HG03457 (cell line): ENCODE data around the gene SUGCT.
"Not testable (repeated sequence)": the region's sequence is repeated elsewhere in the genome, so short reads cannot be mapped to it uniquely, and the experiment has no call there.

ENCODE experiments used
- ATAC-seq: cut with Tn5 transposase; IDR thresholded peaks from one replicate; pipeline ENCODE4 v1.9.1; 2021; ENCODE audit warnings: moderate number of reproducible peaks; ENCODE audit not compliant: unreplicated experiment

The SUGCT gene

GRCh38 chr7:40199076-40199802 is 64.4 kb downstream of the SUGCT start:
- ATAC-seq = no peak

GRCh38 chr7:40200791-40201190 is 66.0 kb downstream of the SUGCT start:
- no peak for ATAC-seq

GRCh38 chr7:40202851-40203250 is 68.0 kb downstream of the SUGCT start:
- ATAC-seq = no peak

- no peak for ATAC-seq
These were observed 69.8 kb downstream of the SUGCT start for GRCh38 chr7:40204581-40204980.

GRCh38 chr7:40205992-40206391 is 71.2 kb downstream of the SUGCT start:
- ATAC-seq = no peak

GRCh38 chr7:40211276-40212003 is 76.6 kb downstream of the SUGCT start:
- no peak for ATAC-seq

GRCh38 chr7:40213291-40213690 is 78.5 kb downstream of the SUGCT start:
- no peak for ATAC-seq

GRCh38 chr7:40213856-40214255 is 79.1 kb downstream of the SUGCT start:
- no peak for ATAC-seq

GRCh38 chr7:40218612-40219011 is 83.8 kb downstream of the SUGCT start:
- ATAC-seq = not testable (repeated sequence)

GRCh38 chr7:40219917-40220316 is 85.1 kb downstream of the SUGCT start:
- no peak for ATAC-seq

GRCh38 chr7:40220421-40220911 is 85.7 kb downstream of the SUGCT start:
- no peak for ATAC-seq

- no peak for ATAC-seq
These were observed 87.0 kb downstream of the SUGCT start for GRCh38 chr7:40221836-40222235.

GRCh38 chr7:40223451-40224127 is 88.8 kb downstream of the SUGCT start:
- no peak for ATAC-seq

- no peak for ATAC-seq
These were observed 95.3 kb downstream of the SUGCT start for GRCh38 chr7:40230101-40230500.

- ATAC-seq = no peak
These were observed 97.0 kb downstream of the SUGCT start for GRCh38 chr7:40231796-40232195.

- ATAC-seq = no peak
These were observed 97.6 kb downstream of the SUGCT start for GRCh38 chr7:40232242-40232893.

GRCh38 chr7:40234046-40234445 is 99.2 kb downstream of the SUGCT start:
- ATAC-seq = no peak

- no peak for ATAC-seq
These were observed 99.9 kb downstream of the SUGCT start for GRCh38 chr7:40234666-40235065.

GRCh38 chr7:40237731-40238130 is 102.9 kb downstream of the SUGCT start:
- ATAC-seq = no peak

- no peak for ATAC-seq
These were observed 105.0 kb downstream of the SUGCT start for GRCh38 chr7:40239755-40240303.

GRCh38 chr7:40243076-40243475 is 108.3 kb downstream of the SUGCT start:
- ATAC-seq = no peak
